ENCODE data around the gene THSD8. TPM values are rescaled to one million over a fixed set of nuclear protein-coding genes. Genes with fewer than 3 reads are reported as not detected.

Gene THSD8
- total and polyA plus RNA-seq, 2 of the 8 experiments (the other 6 are each of a cell fraction or from before 2014, with no cell fraction given), result 8.2 to 42.3 TPM

- TF ChIP-seq ATF2 (IDR thresholded peaks at IDR 0.05; ENCODE audit: low read length) (no peak), CBX8 (IDR thresholded peaks at IDR 0.05; ENCODE audit: borderline replicate concordance, low read depth, low read length) (no peak), CHD7 (IDR thresholded peaks at IDR 0.05; ENCODE audit: insufficient replicate concordance, low read length) (no peak), TAF7 (optimal IDR thresholded peaks at IDR 0.05; ENCODE audit: borderline replicate concordance, low read depth, low read length) (no peak)
These were observed 34.6 kb downstream of the THSD8 start (continued) for GRCh38 chr19:12836529-12836863.

All from H1 (cell line).